ENCODE results near the gene TIAL1. TPM values are rescaled to one million over a fixed set of nuclear protein-coding genes. Genes with fewer than 3 reads are reported as not detected.

Gene TIAL1
- total and polyA plus RNA-seq, 2 of the 13 experiments (the other 11 are each of a cell fraction or from before 2014, with no cell fraction given) = 31.5 to 148 TPM

GRCh38 chr10:119524720-119525070 is 72.1 kb downstream of the TIAL1 start:
- no peak for ATAC-seq
- Histone ChIP-seq H3K9ac (ENCODE audit: insufficient read depth, low read depth, low read length) (no peak overlapping the region), H4K20me1 (ENCODE audit: insufficient read depth, low read length) (no peaks in the 10 kb centered on the region), H3K4me3 (replicated peaks in 1 of 3; ENCODE audit: insufficient read depth in 1 of 3, low read depth in 2 of 3, low read length in 3 of 3) (no peak overlapping the region), H3K27ac (ENCODE audit: extremely low read length, insufficient read depth, low read length) (no peak overlapping the region), H3K79me2 (ENCODE audit: insufficient read depth, low read length) (no peaks in the 10 kb centered on the region), H3K36me3 (replicated peaks in 1 of 2; ENCODE audit: control insufficient read depth in 1 of 2, insufficient read depth in 2 of 2, low read length in 2 of 2) (no peaks in the 10 kb centered on the region), H3K4me1 (ENCODE audit: insufficient read depth, low read length) (peaks cover 22% of the 10 kb centered on the region), H3K27me3 (ENCODE audit: control insufficient read depth in 1 of 2, insufficient read depth in 2 of 2, low read length in 2 of 2) (no peaks in the 10 kb centered on the region), H3K4me2 (ENCODE audit: low read depth, low read length) (no peak overlapping the region), H3K9me3 (ENCODE audit: low read length) (no peaks in the 10 kb centered on the region), H2AFZ (ENCODE audit: low read length) (no peak overlapping the region)
- in situ Hi-C loops (cut with HindIII; ENCODE audit: extremely low pct_ligation_motif_present, low pct_unique_long_range_greater_than_20kb) (loop anchor here (25.0 kb wide), 1 partner anchor 337 kb away; the partner anchor contains the start of gene PRDX3), intact Hi-C loops (cut with micrococcal nuclease; ENCODE audit: unreplicated experiment) (no loop called here)
- DNase-seq (ENCODE audit: low spot score) = no peak
- TF ChIP-seq MAFK (conservative IDR thresholded peaks at IDR 0.05 in 1 of 2, IDR thresholded peaks at IDR 0.05 in 1 of 2; ENCODE audit: low read length in 2 of 2) = no peak
- TF ChIP-seq ZBTB33 (CRISPR knock-in tag; IDR thresholded peaks at IDR 0.05) = no peak
- no peak for TF ChIP-seq MXD1 (CRISPR knock-in tag; IDR thresholded peaks at IDR 0.05)
- no peak for TF ChIP-seq SRSF1 (optimal IDR thresholded peaks at IDR 0.05; ENCODE audit: low read depth, low read length)
- no peak for TF ChIP-seq ZNF75D (CRISPR knock-in tag; IDR thresholded peaks at IDR 0.05; ENCODE audit: borderline replicate concordance)
- TF ChIP-seq ZNF674 (CRISPR knock-in tag; IDR thresholded peaks at IDR 0.05; ENCODE audit: low read depth) = no peak
- TF ChIP-seq ZFP90 (CRISPR knock-in tag; IDR thresholded peaks at IDR 0.05; ENCODE audit: borderline replicate concordance) = no peak
- no peak for TF ChIP-seq ELK4 (CRISPR knock-in tag; IDR thresholded peaks at IDR 0.05; ENCODE audit: borderline replicate concordance)
- no peak for TF ChIP-seq SMAD3 (CRISPR knock-in tag; IDR thresholded peaks at IDR 0.05)
- TF ChIP-seq ZBTB49 (CRISPR knock-in tag; IDR thresholded peaks at IDR 0.05; ENCODE audit: borderline replicate concordance) = no peak
- ChIA-PET CTCF (ENCODE audit: low intra/inter-chr PET ratio, low total read pairs) (no interaction called here), POLR2A (no interaction called here)
- 88% methylated on average over 13 of the region's 13 CpGs for WGBS (ENCODE audit: low lambda C conversion rate)
- FAIRE-seq = no peak
- no TSS peak for BruUV-seq (replicated peaks)

Data from HepG2 (cell line).